Parathyroid adenoma (tissue), 2 donors: ENCODE measurements around the gene DPM3.

ENCODE experiments used
- H2AFZ ChIP-seq: fragments of 300-600 bp; sonication (generic); one replicate; pipeline ENCODE4 v1.7.0; 2017; ENCODE audit warnings: antibody characterized with exemption, mild to moderate bottlenecking
- H3K27ac ChIP-seq: fragments of 300-600 bp; sonication (generic); one replicate; pipeline ENCODE4 v1.7.0; 2017
- H3K27me3 ChIP-seq: fragments of 300-600 bp; sonication (generic); one replicate; pipeline ENCODE4 v1.7.0; 2017; ENCODE audit warnings: low read length; ENCODE audit not compliant: control insufficient read depth, insufficient read depth
- H3K36me3 ChIP-seq: fragments of 300-600 bp; sonication (generic); one replicate; pipeline ENCODE4 v1.7.0; 2017; ENCODE audit warnings: low read length; ENCODE audit not compliant: control insufficient read depth, insufficient read depth
- H3K4me1 ChIP-seq: fragments of 300-600 bp; sonication (generic); one replicate; pipeline ENCODE4 v1.7.0; 2017; ENCODE audit warnings: control low read depth
- H3K4me2 ChIP-seq: fragments of 300-600 bp; sonication (generic); one replicate; pipeline ENCODE4 v1.7.0; 2017; ENCODE audit warnings: low read length
- H3K4me3 ChIP-seq: fragments of 300-600 bp; sonication (generic); one replicate; pipeline ENCODE4 v1.7.0; 2017; ENCODE audit warnings: low read depth, low read length
- H3K79me2 ChIP-seq: fragments of 300-600 bp; sonication (generic); one replicate; pipeline ENCODE4 v1.7.0; 2017; ENCODE audit warnings: control low read depth
- H3K9ac ChIP-seq: fragments of 300-600 bp; sonication (generic); one replicate; pipeline ENCODE4 v1.7.0; 2017; ENCODE audit warnings: mild to moderate bottlenecking
- H3K9me3 ChIP-seq: fragments of 300-600 bp; sonication (generic); one replicate; pipeline ENCODE4 v1.7.0; 2017; ENCODE audit warnings: low read length; ENCODE audit not compliant: control insufficient read depth
- CTCF ChIP-seq: fragments of 300-600 bp; sonication (generic); IDR thresholded peaks from one replicate; pipeline ENCODE4 v1.7.0; 2017; ENCODE audit warnings: antibody characterized with exemption, mild to moderate bottlenecking
- donor health status: primary hyperparathyroidism.

The DPM3 gene

GRCh38 chr1:155125946-155126555 is 14.3 kb downstream of the DPM3 start:
- Histone ChIP-seq H3K4me3 (no peak overlapping the region), H3K27ac (no peak overlapping the region), H3K4me1 (peaks cover 2% of the 10 kb centered on the region), H3K4me2 (no peak overlapping the region), H3K79me2 (no peaks in the 10 kb centered on the region), H2AFZ (no peak overlapping the region), H3K9me3 (no peaks in the 10 kb centered on the region), H3K9ac (no peak overlapping the region), H3K27me3 (no peaks in the 10 kb centered on the region), H3K36me3 (no peaks in the 10 kb centered on the region)
- TF ChIP-seq CTCF = no peak

GRCh38 chr1:155125511-155125945 is 14.8 kb downstream of the DPM3 start:
- Histone ChIP-seq H2AFZ (no peak overlapping the region), H3K4me2 (no peak overlapping the region), H3K79me2 (no peaks in the 10 kb centered on the region), H3K27me3 (no peaks in the 10 kb centered on the region), H3K9ac (no peak overlapping the region), H3K4me3 (no peak overlapping the region), H3K9me3 (no peaks in the 10 kb centered on the region), H3K36me3 (no peaks in the 10 kb centered on the region), H3K4me1 (peaks cover 2% of the 10 kb centered on the region), H3K27ac (no peak overlapping the region)
- no peak for TF ChIP-seq CTCF

- Histone ChIP-seq H3K27me3 (no peaks in the 10 kb centered on the region), H3K9me3 (no peaks in the 10 kb centered on the region), H3K4me2 (no peak overlapping the region), H2AFZ (no peak overlapping the region), H3K4me1 (no peaks in the 10 kb centered on the region), H3K4me3 (no peak overlapping the region), H3K79me2 (no peaks in the 10 kb centered on the region), H3K9ac (no peak overlapping the region), H3K27ac (no peak overlapping the region), H3K36me3 (no peaks in the 10 kb centered on the region)
- TF ChIP-seq CTCF = no peak
These were observed 15.5 kb downstream of the DPM3 start for GRCh38 chr1:155124503-155125463.

- Histone ChIP-seq H3K4me3 (no peak overlapping the region), H3K4me1 (no peaks in the 10 kb centered on the region), H3K27ac (no peak overlapping the region), H3K36me3 (no peaks in the 10 kb centered on the region), H3K27me3 (no peaks in the 10 kb centered on the region), H2AFZ (no peak overlapping the region), H3K9ac (no peak overlapping the region), H3K9me3 (no peaks in the 10 kb centered on the region), H3K4me2 (no peak overlapping the region), H3K79me2 (no peaks in the 10 kb centered on the region)
- no peak for TF ChIP-seq CTCF
These were observed 16.5 kb downstream of the DPM3 start for GRCh38 chr1:155123801-155124200.
